GM19372 (cell line): ENCODE data around the gene KIAA1958.
"Not testable (repeated sequence)": the region's sequence is repeated elsewhere in the genome, so short reads cannot be mapped to it uniquely, and the experiment has no call there.

ENCODE experiments used
- ATAC-seq: cut with Tn5 transposase; IDR thresholded peaks from one replicate; pipeline ENCODE4 v1.9.1; 2021; ENCODE audit warnings: mild to moderate bottlenecking, low read depth, moderate library complexity; ENCODE audit not compliant: unreplicated experiment

KIAA1958 gene

DNA sequence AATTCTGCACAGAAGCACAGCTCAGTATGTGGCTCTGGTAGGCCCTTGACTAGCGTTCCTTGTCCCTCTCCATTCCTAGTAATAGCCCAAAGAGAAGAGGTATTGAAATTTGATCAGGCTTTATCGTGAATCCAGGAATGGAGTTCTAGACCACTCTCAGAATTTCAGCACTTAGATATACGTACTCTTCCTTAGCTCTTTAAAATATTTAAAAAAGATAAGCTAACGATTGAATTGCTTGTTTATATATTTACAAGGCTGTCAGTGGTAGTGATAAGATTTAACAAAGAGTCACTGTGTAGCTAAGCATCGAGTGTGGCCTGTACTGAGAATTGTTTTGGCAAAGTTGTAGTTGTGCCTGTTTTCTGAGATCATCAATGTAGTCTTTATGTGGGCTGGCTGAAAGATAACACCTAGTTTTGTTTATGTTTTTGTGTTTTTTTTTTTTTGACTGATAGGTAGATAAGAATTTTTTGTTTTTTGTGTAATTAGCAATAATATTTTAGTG, 2.5 kb downstream of the KIAA1958 start:
- no peak for ATAC-seq

DNA sequence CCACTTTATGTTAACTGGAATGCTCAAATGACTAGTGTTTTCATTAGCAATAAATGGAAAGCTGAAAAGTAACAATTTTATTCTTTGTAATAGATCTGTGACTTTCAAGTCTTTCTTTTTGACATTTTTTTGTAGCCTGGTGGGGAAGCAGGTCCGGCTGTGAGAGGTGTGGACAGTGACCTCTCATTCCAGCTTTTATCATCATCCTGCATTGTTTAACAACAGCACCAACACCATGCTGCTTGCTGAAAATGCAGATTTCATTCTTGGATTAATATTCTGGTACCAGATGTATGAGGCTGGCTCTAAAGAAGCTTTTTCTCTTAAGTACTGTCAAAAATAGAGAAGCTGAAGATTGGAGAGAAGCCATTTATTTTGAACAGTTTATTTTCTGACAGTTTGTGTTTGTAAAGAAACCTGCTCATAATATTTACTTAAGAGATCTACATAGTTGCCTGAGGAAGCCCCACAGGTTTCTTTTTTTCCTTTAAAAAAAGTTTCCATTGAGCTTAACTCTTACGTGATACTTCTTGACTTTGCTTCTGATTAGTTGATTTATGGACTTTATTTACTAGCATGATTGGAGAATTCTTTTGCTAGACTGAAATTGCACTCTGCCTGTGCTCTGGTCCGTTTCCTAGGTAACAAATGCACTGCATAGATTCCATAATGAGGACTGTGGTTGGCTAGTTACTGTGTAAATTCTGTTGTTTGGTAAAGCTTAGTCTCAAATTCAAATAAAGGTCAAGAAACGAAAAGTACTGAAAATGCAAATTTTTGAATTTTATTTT, 3.4 kb downstream of the KIAA1958 start:
- no peak for ATAC-seq

DNA sequence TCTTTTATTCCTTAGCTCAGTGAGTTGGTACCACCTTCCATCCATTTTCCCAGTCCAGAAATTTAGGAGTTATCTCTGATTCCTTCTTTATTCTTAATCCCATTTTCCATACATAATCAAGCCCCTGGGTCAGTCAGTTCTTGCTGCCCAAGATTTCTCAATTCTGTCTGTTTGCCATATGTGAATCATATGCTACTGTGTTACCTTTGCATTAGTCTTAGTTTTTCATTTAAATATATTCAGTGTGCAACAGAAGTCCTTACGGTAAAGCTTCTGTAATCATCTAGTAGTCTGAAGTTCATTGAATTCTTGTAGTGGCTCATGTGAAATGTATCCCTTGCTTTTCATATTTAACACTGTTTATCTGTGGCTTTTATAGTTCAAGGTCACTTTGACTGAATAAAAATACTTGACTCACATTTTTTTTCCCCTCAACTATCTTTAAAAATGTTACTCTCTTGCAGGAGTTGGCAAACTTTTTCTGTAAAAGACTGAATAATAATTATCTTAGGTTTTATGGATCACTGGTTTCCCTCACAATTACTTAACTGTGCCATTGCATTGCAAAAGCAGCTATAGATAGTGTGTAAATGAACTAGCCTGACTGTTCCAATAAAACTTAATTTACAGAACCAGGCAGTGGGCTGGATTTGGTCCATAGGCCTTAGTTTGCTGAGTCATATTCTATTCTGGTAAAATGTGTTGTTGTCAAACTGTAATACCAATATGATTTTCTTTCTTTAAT, 6.9 kb downstream of the KIAA1958 start:
- no peak for ATAC-seq

DNA sequence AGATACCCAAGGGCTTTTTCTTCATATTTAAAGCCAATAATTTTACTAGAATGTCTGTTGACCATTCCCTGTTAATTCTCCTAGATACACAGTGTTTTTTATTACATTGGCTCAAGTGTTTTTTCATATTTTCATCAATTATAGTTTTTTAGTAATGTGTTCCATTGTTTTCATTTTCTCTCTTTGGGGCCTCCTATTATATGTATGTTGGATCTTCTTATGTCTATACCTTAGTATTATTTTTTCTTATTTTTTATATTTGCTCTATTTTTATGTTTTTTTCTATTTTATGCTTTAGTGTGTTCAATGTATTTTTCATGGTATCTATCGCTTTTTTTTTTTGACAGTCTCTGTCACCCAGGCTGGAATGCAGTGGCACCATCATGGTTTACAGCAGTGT, 7.5 kb downstream of the KIAA1958 start:
- no peak for ATAC-seq

DNA sequence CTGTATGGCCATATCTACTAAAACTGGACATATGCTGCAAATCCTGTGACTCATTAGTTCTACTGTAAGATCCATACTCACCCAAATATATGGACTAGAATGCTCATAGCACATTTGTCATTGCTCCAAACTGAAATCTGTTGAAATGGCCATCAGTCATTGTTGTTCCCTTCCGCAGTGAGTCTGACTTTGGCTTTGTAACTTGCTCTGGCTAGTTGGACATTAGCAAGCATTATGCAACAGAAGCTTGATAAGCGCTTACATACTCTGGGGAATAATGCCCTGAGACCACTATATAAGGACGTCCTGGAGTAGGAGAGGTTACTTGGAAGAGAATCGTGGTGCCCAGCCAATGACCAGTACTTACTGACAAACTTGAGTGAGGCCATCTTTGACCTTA, 9.0 kb downstream of the KIAA1958 start:
- no peak for ATAC-seq

DNA sequence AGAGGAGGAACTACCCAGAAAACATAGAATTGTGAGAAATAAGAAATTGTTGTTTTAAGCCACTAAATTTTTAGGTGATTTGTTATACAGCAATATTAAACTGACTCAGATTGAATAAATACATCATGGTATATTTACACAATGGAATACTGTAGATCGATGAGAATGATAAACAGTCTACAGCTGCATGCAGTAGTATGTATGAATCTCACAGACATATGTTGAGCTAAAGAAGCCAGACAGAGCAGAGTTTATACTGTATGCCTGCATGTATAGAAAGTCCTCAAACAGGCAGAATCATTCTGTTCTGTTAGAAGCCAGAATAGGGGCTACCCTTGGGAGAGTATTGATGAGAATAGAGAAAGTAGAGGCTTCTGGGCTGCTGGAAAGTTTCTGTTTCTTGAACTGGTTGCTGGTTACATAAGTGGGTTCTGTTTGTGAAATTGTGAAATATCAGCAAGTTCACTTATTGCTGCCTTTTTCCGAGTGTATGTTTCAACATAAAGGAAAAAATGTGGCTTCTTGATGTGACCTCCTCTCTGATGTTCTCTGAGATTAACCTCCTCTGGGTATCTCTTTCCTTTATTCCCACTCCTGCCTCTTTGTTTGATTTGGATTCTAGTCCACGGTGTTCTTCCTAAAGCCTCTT, 9.6 kb downstream of the KIAA1958 start:
- ATAC-seq, result no peak

DNA sequence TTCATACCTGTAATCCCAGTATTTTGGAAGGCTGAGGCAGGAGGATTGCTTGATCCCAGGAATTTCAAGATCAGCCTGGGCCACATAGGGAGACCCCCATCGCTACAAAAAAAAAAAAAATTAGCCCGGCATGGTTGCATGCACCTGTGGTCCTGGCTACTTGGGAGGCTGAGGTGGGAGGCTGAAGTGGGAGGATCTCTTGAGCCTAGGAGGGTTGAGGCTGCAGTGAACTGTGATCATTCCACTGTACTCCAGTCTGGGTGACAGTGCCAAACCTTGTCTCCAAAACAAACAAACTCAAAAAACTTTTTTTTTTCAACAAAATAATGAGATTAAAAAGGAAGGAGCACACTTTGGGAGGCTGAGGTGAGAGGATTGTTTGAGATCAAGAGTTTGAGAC, 14.2 kb downstream of the KIAA1958 start:
- no peak for ATAC-seq

DNA sequence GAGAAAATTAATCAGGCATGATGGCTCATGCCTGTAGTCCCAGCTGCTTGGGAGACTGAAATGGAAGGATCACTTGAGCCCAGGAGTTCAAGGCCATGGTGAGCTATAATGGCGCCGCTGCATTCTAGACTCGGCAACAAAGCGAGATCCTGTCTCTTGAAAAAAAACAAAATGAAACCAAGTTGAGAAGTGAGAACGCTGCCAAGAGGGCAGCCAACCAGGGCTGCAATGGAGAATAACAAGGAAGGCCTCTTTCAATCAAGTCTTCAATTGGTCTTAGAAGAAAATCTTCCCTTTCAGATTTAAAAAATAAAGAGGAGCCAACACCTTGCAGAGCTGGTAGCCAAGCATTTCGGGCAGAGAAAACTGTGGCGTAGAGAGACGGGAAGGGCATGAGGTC, 14.7 kb downstream of the KIAA1958 start:
- no peak for ATAC-seq

DNA sequence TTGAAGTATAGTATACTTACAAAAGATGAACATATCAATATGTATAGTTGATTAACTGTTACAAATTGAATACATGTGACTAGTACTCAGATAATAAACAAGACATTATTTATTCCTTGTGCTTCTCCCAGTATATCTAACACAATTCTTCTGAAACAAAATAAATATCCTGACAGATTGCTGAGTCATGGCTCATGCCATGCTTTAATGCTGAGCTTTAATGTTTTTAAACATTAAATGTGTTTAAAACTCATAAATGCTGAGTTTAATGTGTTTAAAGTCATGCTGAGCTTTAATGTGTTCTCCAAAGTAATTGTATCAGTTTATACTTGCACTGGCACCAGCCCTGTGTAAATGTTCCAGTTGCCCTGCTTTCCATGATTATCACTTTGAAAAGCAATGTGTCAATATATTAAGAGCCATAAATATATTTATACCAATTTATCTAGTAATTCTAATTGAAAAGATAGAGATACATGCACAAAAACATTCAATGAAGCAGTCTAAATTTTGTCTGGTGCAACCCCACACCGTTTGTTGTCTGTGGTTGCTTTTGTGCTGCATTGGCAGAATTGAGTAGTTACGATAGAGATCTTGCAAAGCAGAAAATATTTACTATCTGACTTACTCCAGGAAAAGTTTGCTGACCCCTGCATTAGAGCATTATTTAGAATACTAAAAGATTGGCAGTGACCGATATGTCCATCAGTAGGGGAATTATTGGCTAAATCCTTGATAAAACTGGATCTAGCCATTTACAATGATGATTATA, 15.7 kb downstream of the KIAA1958 start:
- no peak for ATAC-seq

DNA sequence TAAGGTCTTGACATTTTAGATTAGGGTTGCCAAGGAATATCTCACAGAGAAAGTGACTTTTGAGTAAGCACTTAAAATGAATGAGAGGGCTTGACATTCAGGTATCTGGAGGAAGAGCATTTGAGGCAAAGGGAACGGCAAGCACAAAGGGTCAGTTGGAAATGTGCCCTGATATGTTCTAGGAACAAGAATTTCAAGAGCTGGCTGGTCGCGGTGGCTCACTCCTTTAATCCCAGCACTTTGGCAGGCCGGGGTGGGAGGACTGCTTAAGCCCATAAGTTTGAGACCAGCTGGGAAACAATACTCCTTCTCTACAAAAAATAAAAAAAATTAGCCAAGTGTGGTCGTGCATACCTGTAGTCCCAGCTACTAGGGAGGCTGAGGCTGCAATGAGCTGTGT, 16.5 kb downstream of the KIAA1958 start:
- ATAC-seq, result no peak

DNA sequence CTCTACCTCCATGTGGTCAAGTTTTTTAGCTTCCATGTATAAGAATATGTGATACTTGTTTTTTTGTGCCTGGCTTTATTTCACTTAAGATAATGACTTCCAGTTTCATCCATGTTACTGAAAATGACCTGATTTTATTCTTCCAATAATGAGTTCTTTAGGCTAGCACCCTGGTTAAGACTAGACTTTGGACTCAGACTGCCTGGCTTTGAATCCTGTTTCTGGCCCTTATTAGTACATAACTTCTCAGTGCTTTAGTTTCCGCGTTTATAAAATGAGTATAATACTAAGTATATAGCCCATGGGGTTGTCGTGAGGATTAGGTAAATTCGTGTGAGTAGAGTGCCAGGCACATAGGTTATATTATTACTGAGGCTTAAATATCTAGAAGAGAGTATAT, 18.5 kb downstream of the KIAA1958 start:
- ATAC-seq, result no peak

DNA sequence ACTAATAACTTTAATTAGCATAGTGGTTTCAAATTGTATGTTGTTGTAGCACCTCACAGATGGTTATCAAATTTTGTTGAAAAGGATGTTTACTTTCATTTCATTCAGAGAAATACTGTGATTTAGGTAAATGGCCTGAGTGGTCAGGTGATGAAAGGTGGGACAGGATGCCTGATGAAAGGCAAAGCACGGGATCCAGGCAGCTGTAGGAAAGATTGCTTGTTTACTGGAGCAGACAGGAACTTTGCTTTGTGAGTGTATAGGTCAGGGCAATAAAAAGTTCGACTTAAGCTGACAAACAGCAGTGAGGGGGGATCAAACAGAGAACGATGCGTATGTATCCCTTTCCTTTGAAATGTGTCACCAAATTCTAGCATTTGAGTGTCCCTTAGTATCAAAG, 19.0 kb downstream of the KIAA1958 start:
- ATAC-seq, result no peak

DNA sequence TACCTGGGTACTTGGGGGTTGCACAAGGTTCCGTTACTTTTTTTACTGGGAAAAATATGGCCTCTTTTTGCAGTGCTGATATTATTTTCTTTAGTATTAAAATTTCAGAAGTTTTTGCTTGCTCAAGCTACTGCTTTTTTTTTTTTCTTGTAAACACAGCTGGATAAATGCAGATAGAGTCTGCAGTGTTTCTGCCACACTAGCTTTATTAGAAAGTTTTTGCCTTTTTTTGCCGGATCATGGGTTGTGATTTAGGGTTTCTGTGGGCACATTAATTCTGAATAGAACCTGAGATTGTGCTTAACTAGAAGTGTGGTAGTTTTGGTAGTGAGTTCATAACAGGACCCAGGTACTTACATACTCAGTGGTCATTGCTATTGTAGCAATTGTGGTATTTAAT, 19.9 kb downstream of the KIAA1958 start:
- no peak for ATAC-seq

DNA sequence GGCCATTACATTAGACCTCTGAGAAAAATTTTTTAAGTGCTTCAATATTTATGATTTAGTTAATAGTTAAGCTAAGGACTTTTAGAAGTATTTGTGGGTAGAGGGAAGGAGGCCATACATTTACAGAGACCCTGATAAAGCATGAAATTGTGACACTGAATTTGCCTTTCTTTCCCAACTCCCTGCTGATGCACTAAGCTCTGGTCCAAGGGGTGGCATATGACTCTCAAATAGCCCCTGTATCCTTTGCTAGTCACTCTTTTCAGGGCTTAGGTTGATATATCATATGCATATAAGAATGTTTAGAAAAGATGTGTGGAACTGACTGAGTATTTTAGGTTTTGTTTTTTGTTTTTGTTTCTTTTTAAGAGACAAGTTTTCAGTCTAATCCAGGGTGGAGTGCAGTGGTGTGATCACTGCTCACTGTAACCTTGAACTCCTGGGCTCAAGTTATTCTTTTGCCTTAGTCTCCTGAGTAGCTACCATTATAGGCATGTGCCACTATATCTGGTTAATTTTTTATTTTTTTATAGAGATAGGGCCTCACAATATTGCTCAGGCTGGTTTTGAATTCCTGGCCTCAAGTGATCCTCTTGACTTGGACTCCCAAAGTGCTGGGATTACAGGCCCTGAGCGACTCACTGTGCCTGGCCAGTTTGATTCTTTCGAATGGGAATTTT, 20.5 kb downstream of the KIAA1958 start:
- ATAC-seq, result no peak

DNA sequence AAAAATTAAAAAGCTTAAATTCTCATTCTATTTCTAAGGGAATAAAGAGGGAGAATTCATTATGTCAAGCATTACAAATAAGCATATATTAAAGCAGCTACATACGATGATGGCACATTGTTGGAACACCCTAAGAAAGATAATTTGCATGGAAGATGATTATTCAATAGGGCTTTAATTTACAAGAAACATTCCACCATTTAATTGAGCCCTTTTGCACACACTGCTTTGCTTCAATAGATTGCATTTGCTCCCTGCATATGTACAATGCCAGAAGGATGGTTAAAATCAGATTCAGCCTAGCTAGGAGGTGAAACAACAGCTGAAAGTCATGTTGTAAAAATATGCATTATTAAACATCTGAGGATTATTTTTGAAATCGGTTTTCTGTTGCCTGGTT, 21.8 kb downstream of the KIAA1958 start:
- no peak for ATAC-seq

DNA sequence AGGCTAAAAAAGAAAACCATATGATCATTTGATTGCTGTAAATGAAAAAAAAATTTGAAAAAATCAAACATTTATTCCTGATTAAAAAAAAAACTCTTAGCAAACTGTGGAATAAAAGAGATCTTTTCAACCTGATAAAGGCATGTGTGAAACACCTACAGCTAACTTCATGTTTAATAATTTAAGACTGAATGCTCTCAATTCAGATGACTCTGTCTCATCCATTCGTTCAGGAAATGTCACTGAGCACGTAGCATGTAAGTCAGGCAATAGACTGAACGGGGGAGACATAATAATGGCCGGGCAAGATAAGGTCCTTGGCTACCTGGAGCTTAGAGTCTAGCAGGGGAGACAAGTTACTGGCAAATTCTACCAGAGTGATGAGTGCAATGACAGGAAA, 25.8 kb downstream of the KIAA1958 start:
- ATAC-seq, result not testable (repeated sequence)

DNA sequence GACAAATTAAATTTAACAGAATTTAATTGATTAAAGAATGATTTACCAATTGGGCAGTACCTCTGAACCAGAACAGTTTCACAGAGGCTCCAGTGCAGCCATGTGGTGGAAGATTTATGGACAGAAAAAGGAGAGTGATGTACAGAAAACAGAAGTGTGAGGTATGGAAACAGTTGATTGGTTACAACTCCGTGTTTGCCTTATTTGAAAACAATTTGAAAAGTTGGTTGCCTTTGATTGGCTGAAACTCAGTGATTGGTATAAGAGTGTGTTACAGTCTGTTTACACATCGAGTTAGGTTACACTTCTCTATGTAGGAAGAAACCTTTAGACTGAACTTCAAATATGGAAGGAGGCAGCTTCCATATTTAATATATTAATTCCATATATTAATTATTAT, 30.1 kb downstream of the KIAA1958 start:
- no peak for ATAC-seq

DNA sequence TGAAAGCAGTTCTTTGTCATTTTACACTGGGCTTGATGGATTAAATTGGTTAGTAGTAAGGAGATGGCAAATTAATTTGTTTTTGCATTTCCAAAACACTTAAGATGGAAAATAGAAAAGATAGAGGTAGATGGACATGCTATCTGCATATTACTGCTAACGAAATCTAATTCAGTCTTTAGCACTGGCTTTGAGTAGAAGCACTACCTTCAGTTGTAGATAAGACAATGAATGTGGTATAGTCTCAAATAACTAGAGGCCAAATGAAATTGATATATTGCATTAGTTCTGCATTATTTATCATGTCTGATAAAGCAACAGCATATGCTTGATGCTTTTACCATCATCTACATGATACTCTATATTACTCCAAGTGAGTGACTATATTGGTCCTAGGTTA, 33.4 kb downstream of the KIAA1958 start:
- no peak for ATAC-seq

DNA sequence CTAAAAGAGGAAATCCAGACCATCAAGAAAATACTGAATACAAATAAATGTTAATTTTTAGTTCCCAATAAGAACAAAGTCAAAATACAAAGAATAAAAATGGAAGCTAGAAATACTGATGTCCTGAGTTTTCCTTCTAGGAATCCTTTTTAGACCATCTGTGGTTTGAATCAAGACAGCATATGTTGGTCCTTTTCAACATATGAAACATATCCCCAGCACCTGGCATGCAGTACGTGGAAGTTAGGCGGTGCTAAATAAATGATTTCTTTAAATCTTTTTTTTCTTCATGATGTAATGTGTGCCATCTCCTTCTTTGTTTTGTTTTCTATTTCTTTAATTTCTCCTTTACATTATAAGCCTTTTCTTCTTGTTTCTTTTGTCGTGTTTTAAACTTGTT, 34.0 kb downstream of the KIAA1958 start:
- ATAC-seq, result no peak

DNA sequence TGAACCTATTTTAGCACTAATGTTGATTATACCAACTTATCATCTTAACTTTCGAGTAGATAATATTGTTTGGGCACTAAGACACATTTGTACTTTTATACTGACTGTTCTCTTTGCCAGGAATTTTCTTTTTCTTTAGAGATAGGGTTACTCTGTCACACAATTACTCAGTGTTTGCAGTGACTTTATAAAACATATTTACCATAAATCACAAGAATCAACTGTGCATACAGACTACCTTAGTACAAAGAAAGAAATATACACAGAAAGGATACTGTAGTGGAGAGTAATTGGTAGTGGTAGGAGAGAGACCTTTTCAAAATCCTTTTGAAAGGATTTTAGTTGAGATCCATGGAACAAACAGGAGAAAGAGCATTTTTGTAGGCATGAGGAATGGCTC, 40.3 kb downstream of the KIAA1958 start:
- no peak for ATAC-seq
